Measurements from ENCODE around the gene SSUH2.

Gene SSUH2

GRCh38 chr3:8635125-8635524, 9.5 kb downstream of the SSUH2 start:
- H3K4me3 ChIP-seq (ENCODE audit: low read depth, low read length), result no peak overlapping the region
- TF ChIP-seq CTCF (IDR thresholded peaks at IDR 0.05; ENCODE audit: control insufficient read depth, extremely low read depth, insufficient read depth), result no peak
- no peak for DNase-seq (ENCODE audit: low read depth)

- TF ChIP-seq CTCF (IDR thresholded peaks at IDR 0.05; ENCODE audit: control insufficient read depth, extremely low read depth, insufficient read depth), result no peak
- no peak for DNase-seq (ENCODE audit: low read depth)
- H3K4me3 ChIP-seq (ENCODE audit: low read depth, low read length), result no peak overlapping the region
Measured at GRCh38 chr3:8632402-8633237, 12.0 kb downstream of the SSUH2 start.

- no peak for TF ChIP-seq CTCF (IDR thresholded peaks at IDR 0.05; ENCODE audit: control insufficient read depth, extremely low read depth, insufficient read depth)
- no peak overlapping the region for H3K4me3 ChIP-seq (ENCODE audit: low read depth, low read length)
- DNase-seq (ENCODE audit: low read depth), result no peak
Measured at GRCh38 chr3:8631661-8632060, 12.9 kb downstream of the SSUH2 start.

GRCh38 chr3:8629151-8630021, 15.2 kb downstream of the SSUH2 start:
- no peak for DNase-seq (ENCODE audit: low read depth)
- TF ChIP-seq CTCF (IDR thresholded peaks at IDR 0.05; ENCODE audit: control insufficient read depth, extremely low read depth, insufficient read depth), result no peak
- H3K4me3 ChIP-seq (ENCODE audit: low read depth, low read length), result no peak overlapping the region

- DNase-seq (ENCODE audit: low read depth), result no peak
- TF ChIP-seq CTCF (IDR thresholded peaks at IDR 0.05; ENCODE audit: control insufficient read depth, extremely low read depth, insufficient read depth), result no peak
- no peak overlapping the region for H3K4me3 ChIP-seq (ENCODE audit: low read depth, low read length)
Measured at GRCh38 chr3:8627949-8628348, 16.6 kb downstream of the SSUH2 start.

- no peak for DNase-seq (ENCODE audit: low read depth)
- no peak overlapping the region for H3K4me3 ChIP-seq (ENCODE audit: low read depth, low read length)
- no peak for TF ChIP-seq CTCF (IDR thresholded peaks at IDR 0.05; ENCODE audit: control insufficient read depth, extremely low read depth, insufficient read depth)
Measured at GRCh38 chr3:8627201-8627940, 17.2 kb downstream of the SSUH2 start.
